ENCODE data around the gene EDC4. TPM values are rescaled to one million over a fixed set of nuclear protein-coding genes. Genes with fewer than 3 reads are reported as not detected.
A peak's percentile ranks its signal among the peaks of the same experiment; 100 is the strongest.

EDC4 gene
- total and polyA plus RNA-seq, 9 of the 15 experiments (the other 6 are each of a cell fraction or from before 2014, with no cell fraction given): 1.1 to 131 (median 74.0) TPM

GRCh38 chr16:67833415-67834241 lies 39.2 kb upstream of the EDC4 start (continued):
- TF ChIP-seq SMC3 (conservative IDR thresholded peaks at IDR 0.05; ENCODE audit: insufficient read depth, low read depth, low read length) (no peak), NFRKB (IDR thresholded peaks at IDR 0.05; ENCODE audit: low read depth) (peak; percentile 45; the same call in 1 of the 2 replicates), CSDE1 (IDR thresholded peaks at IDR 0.05) (no peak), PCBP1 (IDR thresholded peaks at IDR 0.05; ENCODE audit: low read depth, low read length, poor library complexity, severe bottlenecking) (peak; percentile 48), ZNF780A (CRISPR knock-in tag; IDR thresholded peaks at IDR 0.05) (no peak), ZBTB8A (IDR thresholded peaks at IDR 0.05; ENCODE audit: partially characterized antibody) (no peak), HNRNPL (IDR thresholded peaks at IDR 0.05; ENCODE audit: low read depth, low read length) (no peak), NRF1 (conservative IDR thresholded peaks at IDR 0.05 in 1 of 2, IDR thresholded peaks at IDR 0.05 in 1 of 2) (peak; percentile 68 to 78), NR1H2 (CRISPR knock-in tag; IDR thresholded peaks at IDR 0.05) (0 out of 2 replicates have a peak, but pooled peaks have one; percentile 38), ZNF174 (CRISPR knock-in tag; IDR thresholded peaks at IDR 0.05) (no peak), SUPT5H (IDR thresholded peaks at IDR 0.05) (peak; percentile 87), ZNF408 (CRISPR knock-in tag; IDR thresholded peaks at IDR 0.05; ENCODE audit: low read depth) (0 out of 2 replicates have a peak, but pooled peaks have one; percentile 6), FOXP1 (CRISPR knock-in tag; IDR thresholded peaks at IDR 0.05) (peak; percentile 88), JUND (IDR thresholded peaks at IDR 0.05; ENCODE audit: borderline replicate concordance, low read depth, low read length) (peak; percentile 55; the same call in 1 of the 2 replicates), JUND (tag; IDR thresholded peaks at IDR 0.05; ENCODE audit: borderline replicate concordance, low read depth, low read length) (no peak; the same call in 2 of the 3 replicates), MIER1 (IDR thresholded peaks at IDR 0.05; ENCODE audit: low read depth) (no peak), POLR2AphosphoS2 (IDR thresholded peaks at IDR 0.05; ENCODE audit: low read length) (no peak), ZBTB5 (IDR thresholded peaks at IDR 0.05) (no peak), ZNF212 (CRISPR knock-in tag; IDR thresholded peaks at IDR 0.05) (no peak)
- TF ChIP-seq, protein P1, sequence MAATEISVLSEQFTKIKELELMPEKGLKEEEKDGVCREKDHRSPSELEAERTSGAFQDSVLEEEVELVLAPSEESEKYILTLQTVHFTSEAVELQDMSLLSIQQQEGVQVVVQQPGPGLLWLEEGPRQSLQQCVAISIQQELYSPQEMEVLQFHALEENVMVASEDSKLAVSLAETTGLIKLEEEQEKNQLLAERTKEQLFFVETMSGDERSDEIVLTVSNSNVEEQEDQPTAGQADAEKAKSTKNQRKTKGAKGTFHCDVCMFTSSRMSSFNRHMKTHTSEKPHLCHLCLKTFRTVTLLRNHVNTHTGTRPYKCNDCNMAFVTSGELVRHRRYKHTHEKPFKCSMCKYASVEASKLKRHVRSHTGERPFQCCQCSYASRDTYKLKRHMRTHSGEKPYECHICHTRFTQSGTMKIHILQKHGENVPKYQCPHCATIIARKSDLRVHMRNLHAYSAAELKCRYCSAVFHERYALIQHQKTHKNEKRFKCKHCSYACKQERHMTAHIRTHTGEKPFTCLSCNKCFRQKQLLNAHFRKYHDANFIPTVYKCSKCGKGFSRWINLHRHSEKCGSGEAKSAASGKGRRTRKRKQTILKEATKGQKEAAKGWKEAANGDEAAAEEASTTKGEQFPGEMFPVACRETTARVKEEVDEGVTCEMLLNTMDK (IDR thresholded peaks at IDR 0.05; ENCODE audit: borderline replicate concordance, insufficient read depth, low read depth, low read length, poor library complexity, severe bottlenecking): no peak
- TF ChIP-seq, protein P2, sequence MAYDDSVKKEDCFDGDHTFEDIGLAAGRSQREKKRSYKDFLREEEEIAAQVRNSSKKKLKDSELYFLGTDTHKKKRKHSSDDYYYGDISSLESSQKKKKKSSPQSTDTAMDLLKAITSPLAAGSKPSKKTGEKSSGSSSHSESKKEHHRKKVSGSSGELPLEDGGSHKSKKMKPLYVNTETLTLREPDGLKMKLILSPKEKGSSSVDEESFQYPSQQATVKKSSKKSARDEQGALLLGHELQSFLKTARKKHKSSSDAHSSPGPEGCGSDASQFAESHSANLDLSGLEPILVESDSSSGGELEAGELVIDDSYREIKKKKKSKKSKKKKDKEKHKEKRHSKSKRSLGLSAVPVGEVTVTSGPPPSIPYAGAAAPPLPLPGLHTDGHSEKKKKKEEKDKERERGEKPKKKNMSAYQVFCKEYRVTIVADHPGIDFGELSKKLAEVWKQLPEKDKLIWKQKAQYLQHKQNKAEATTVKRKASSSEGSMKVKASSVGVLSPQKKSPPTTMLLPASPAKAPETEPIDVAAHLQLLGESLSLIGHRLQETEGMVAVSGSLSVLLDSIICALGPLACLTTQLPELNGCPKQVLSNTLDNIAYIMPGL (CRISPR knock-in tag; IDR thresholded peaks at IDR 0.05): no peak
- TF ChIP-seq, protein P3, sequence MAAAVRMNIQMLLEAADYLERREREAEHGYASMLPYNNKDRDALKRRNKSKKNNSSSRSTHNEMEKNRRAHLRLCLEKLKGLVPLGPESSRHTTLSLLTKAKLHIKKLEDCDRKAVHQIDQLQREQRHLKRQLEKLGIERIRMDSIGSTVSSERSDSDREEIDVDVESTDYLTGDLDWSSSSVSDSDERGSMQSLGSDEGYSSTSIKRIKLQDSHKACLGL (CRISPR knock-in tag; IDR thresholded peaks at IDR 0.05; ENCODE audit: borderline replicate concordance, poor library complexity, severe bottlenecking): peak; percentile 66
